Mucosa of stomach (tissue), 1 donor: ENCODE data around the gene KRTCAP2.
"Not testable (repeated sequence)": the region's sequence is repeated elsewhere in the genome, so short reads cannot be mapped to it uniquely, and the experiment has no call there.

Source experiments
- H3K27me3 ChIP-seq: one replicate; pipeline ENCODE4 v1.7.0; 2013; ENCODE audit warnings: mild to moderate bottlenecking, low read length; ENCODE audit not compliant: control insufficient read depth, insufficient read depth
- H3K36me3 ChIP-seq: one replicate; pipeline ENCODE4 v1.7.0; 2013; ENCODE audit warnings: low read length; ENCODE audit not compliant: control insufficient read depth, insufficient read depth
- H3K4me1 ChIP-seq: one replicate; pipeline ENCODE4 v1.7.0; 2013; ENCODE audit warnings: mild to moderate bottlenecking, low read length; ENCODE audit not compliant: control insufficient read depth, insufficient read depth
- H3K4me3 ChIP-seq: one replicate; pipeline ENCODE4 v1.7.0; 2013; ENCODE audit warnings: low read length
- H3K9ac ChIP-seq: one replicate; pipeline ENCODE4 v1.7.0; 2013; ENCODE audit warnings: mild to moderate bottlenecking, low read length, moderate library complexity
- H3K9me3 ChIP-seq: one replicate; pipeline ENCODE4 v1.7.0; 2013; ENCODE audit warnings: mild to moderate bottlenecking, low read length, moderate library complexity; ENCODE audit not compliant: control insufficient read depth
- donor health status: Pancreatic carcinoma.

The KRTCAP2 gene

DNA sequence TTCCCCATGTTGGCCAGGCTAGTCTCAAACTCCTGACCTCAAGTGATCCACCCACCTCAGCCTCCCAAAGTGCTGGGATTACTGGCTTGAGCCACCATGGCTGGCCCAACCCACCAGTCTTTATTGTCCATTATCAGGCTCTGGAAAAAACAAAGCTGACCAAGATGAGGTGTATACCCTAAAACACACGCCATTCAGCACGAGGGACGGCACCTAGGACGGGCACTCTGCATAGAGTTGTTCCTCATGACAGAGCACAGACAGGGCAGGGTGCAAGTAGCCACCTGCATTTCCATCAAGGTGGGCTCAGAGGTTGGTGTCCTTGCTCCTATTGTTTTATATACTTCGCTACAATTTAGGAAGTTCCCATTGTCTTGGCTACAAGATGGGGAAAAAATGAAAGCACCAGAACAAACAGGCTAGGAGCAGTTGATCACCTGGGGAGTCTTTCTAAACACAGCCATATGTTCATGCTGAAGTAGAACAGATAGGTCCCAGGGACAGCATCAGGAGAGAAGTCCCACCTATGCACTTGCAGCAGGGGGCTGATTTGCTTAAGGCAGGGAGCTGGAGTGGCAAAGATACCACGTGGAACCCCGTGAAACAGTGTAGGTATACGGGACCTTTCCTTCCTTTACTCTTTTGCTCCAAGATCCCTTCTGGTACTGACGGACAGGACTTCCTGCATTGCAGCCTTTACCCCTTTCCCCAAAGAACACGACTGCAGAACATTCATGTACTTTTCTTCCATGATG is 4.5 kb downstream of the KRTCAP2 start:
- Histone ChIP-seq H3K9ac (no peak overlapping the region), H3K4me3 (no peak overlapping the region), H3K9me3 (no peaks in the 10 kb centered on the region), H3K36me3 (no peaks in the 10 kb centered on the region), H3K4me1 (peaks cover 19% of the 10 kb centered on the region), H3K27me3 (no peaks in the 10 kb centered on the region)

DNA sequence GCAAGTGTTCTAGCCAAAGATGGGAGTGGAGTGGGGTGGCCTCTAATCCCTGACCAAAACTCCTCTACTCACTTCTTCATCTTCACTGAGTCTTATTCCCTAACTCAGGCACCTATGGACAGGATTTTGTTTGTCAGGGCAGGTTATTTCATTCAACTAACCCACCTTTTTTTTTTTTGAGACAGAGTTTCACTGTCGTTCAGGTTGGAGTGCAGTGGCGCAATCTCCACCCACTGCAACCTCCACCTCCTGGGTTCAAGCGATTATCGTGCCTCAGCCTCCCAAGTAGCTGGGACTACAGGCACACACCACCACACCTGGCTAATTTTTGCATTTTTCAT is 5.0 kb downstream of the KRTCAP2 start:
- not testable (repeated sequence) for H3K9ac ChIP-seq

DNA sequence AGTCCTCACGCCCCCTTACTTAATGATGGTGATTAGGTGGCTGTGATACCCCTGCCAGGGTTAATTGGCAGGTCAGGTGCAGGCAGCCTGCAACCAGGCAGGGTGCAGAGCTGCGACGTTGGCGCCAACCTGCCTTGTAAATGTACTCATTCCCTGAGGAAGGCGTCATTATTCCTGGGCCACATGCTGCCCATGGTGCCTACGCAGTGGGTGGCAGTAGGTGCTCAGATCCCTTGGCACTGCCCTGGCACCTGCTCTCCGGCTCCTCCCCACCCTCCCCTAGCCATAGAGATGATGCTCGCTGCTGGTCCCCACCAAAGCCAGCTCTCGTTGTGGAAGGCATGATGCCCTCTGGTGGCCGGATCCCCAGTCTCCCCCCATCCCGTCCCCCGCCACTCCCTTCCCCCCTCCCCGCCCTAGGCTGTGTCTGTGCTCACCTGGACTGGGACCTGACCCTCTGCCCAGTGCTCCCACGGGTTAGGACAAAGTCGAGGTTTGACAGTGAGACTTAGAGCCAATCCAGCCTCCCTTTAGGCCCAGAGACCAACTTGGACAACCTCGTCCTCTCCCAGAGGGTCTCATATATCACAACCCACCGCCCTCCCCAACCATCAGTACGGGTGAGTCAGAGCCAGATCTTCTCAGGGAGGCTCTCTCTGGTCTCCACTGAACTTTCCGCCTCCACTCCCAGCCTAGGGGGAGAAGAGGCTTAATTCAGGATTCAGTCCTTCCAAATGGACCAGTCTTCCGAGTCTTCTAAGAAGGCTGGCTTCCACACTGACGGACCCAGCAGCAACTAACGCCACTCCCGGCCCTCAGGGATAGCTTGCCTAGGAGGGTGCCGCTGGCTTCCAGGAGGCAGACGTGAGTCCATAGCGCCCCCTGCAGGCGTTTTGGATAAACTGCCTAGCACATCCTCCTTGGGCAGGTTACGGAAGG is 5.7 kb downstream of the KRTCAP2 start:
- no peak overlapping the region for H3K4me3 ChIP-seq
- H3K4me1 ChIP-seq = peaks cover 12% of the 10 kb centered on the region
- no peak overlapping the region for H3K9ac ChIP-seq
- H3K27me3 ChIP-seq = no peaks in the 10 kb centered on the region
- H3K9me3 ChIP-seq = no peaks in the 10 kb centered on the region
- no peaks in the 10 kb centered on the region for H3K36me3 ChIP-seq

More for the DNA sequence above, 5.0 kb downstream of the KRTCAP2 start:
- not testable (repeated sequence) for H3K9me3 ChIP-seq, H3K36me3 ChIP-seq, H3K4me3 ChIP-seq, H3K27me3 ChIP-seq
- H3K4me1 ChIP-seq = peaks cover 14% of the 10 kb centered on the region

DNA sequence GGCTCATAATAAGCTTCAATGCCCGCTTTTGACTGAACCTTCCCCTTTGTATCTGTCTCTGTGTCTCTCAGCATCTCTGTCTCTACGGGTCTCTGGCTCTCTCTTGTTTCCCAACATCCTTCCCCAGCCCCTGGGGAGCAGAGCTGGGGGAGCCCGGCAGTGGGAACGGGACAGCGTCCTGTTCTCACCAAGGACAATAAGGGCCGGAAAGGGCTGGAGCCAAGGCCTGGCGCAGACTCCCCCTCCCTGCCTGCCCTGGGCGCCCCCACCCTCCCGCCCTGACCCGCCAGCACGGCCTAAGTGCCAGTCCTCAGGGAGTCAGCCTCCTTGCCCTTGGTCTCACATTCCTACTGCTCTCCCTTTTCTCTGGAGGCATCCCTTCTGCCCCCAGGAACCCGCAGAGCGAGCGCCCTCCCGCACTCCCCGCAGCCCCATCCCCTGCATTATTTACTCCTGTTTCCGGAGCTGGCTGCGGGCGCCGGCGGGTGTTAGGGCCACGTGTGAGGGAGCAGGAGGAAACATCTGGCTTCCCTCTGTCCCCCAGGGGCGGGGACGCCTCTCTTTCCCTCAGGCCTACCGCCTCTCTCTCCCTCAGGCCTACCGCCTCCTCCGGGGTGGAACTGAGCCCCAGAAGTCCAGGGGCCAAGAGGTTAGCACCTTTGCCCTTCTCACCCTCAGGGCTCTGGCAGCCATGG is 6.5 kb downstream of the KRTCAP2 start:
- H3K9me3 ChIP-seq = no peaks in the 10 kb centered on the region
- no peak overlapping the region for H3K4me3 ChIP-seq
- no peak overlapping the region for H3K9ac ChIP-seq
- H3K4me1 ChIP-seq = peaks cover 8% of the 10 kb centered on the region
- H3K27me3 ChIP-seq = no peaks in the 10 kb centered on the region
- no peaks in the 10 kb centered on the region for H3K36me3 ChIP-seq

DNA sequence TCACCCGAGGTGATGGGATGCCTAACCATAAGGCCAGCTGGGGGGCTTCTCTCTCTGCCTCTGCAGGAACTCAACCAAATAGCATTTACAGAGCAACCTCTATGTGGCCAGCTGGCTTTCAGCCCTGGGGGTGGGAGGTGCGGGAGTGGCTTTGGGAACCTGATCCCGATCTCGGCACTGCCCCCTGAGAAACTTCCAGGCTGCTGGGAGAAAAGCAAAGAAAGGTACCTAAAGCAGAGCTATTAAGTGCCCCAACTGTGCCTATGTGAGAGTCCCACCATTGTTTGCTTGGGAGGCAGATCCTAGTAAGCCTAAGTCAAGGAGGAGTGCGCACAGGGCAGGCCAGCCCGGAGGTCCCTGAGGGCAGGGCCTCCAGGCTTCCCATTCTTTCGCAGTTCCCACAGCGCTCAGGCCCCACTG is 7.0 kb downstream of the KRTCAP2 start:
- H3K4me3 ChIP-seq = no peak overlapping the region
- no peaks in the 10 kb centered on the region for H3K27me3 ChIP-seq
- H3K36me3 ChIP-seq = no peaks in the 10 kb centered on the region
- no peak overlapping the region for H3K9ac ChIP-seq
- peaks cover 8% of the 10 kb centered on the region for H3K4me1 ChIP-seq
- H3K9me3 ChIP-seq = no peaks in the 10 kb centered on the region

DNA sequence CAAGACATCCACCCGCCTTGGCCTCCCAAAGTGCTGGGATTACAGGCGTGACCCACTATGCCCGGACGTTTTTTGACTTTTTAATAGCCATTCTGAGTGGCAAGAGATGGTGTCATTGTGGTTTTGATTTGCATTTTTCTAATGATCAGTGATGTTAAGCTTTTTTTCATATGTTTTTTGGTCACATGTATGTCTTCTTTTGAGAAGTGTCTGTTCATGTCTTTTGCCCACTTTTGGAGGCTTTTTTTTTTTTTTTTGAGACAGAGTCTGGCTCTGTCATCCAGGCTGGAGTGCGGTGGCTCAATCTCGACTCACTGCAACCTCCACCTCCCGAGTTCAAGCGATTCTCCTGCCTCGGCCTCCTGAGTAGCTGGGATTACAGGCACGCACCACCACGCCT is 8.5 kb downstream of the KRTCAP2 start:
- H3K4me3 ChIP-seq, H3K27me3 ChIP-seq, H3K36me3 ChIP-seq, H3K9me3 ChIP-seq, H3K4me1 ChIP-seq, H3K9ac ChIP-seq: not testable (repeated sequence)

DNA sequence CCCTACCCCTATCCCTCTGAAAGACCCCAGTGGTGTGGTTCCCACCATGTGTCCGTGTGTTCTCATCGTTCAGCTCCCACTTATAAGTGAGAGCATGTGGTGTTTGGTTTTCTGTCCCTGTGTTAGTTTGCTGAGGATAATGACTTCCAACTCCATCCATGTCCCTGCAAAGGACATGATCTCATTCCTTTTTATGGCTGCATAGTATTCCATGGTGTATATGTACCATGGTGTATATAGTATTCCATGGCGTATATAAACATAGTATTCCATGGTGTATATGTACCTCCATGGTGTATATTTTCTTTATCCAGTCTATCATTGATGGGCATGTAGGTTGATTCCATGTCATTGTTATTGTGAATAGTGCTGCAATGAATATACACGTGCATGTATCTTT is 9.3 kb downstream of the KRTCAP2 start:
- H3K36me3 ChIP-seq, H3K4me1 ChIP-seq, H3K27me3 ChIP-seq, H3K9me3 ChIP-seq, H3K9ac ChIP-seq, H3K4me3 ChIP-seq: not testable (repeated sequence)

DNA sequence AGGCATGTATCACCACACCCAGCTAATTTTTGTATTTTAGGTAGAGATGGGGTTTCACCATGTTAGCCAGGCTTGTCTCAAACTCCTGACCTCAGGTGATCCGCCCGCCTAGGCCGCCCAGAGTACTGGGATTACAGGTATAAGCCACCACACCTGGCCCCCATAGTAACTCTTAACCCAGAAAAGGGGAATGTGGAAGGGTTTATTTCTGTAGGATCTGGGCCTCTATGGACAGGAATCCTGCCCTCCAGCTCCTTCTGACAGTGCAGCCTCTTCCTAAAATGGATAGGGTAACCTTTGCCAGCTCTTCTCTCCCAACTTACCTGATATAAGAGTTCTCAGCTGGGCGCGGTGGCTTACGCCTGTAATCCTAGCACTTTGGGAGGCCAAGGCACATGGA is 10.5 kb downstream of the KRTCAP2 start:
- H3K36me3 ChIP-seq, H3K9ac ChIP-seq, H3K4me1 ChIP-seq, H3K27me3 ChIP-seq, H3K9me3 ChIP-seq, H3K4me3 ChIP-seq: not testable (repeated sequence)

DNA sequence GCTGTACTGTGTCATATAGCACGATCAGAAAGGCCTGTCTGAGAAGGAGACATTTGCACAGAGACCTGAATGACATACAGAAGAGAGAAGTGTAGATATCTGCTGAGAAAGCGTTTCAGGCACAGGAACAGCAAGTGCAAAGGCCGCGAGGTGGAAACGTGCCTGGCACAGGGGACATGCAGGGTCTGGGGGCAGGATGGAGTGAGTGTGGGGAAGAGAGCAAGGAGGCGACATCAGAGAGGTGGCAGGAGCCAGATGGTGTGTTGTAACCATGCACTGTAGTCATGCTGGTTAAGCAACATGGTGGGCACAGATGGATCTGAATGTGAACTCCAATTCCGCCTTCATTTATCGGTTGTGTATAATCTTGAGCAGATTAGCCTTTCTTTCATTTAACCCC is 13.0 kb downstream of the KRTCAP2 start:
- no peak overlapping the region for H3K4me3 ChIP-seq
- no peak overlapping the region for H3K9ac ChIP-seq
- no peaks in the 10 kb centered on the region for H3K9me3 ChIP-seq
- no peaks in the 10 kb centered on the region for H3K4me1 ChIP-seq
- no peaks in the 10 kb centered on the region for H3K27me3 ChIP-seq
- H3K36me3 ChIP-seq = no peaks in the 10 kb centered on the region

DNA sequence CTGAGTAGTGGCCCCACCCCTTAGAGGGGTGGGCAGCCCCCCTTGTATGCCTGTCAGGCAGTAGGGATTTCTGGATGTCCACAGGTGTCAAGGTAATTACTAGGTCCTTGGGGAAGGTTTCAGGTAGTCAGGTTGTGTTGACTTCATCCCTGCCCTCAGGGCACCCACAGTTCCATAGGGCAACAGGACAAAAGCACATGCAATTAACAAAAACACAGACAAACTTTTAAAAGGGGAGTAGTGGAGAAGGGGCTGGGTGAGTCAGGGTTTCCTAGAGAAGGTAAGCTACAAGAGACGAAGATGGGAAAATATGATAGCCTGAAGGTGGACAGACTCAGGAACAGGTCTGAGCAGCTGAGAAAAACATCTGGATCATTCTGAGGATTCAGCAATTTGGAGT is 14.1 kb downstream of the KRTCAP2 start:
- Histone ChIP-seq H3K4me3 (no peak overlapping the region), H3K9me3 (no peaks in the 10 kb centered on the region), H3K36me3 (no peaks in the 10 kb centered on the region), H3K4me1 (no peaks in the 10 kb centered on the region), H3K27me3 (no peaks in the 10 kb centered on the region), H3K9ac (no peak overlapping the region)

DNA sequence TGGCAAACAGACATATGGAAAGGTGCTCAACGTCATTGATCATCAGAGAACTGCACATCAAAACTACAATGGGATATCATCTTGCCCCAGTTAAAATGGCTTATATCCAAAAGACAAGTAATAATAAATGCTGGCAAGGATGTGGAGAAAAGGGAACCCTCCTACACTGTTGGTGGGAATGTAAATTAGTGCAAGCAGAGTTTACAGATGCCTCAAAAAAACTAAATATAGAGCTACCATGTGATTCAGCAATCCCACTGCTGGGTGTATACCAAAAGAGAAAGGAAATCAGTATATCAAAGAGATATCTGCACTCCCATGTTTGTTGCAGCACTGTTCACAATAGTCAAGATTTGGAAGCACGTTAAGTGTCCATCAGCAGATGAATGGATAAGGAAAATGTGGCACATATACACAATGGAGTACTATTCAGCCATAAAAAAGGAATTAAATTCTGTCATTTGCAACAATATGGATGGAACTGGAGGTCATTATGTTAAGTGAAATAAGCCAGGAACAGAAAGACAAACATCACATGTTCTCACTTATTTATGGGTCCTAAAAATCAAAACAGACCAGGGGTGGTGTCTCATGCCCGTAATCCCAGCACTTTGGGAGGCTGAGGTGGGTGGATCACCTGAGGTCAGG is 17.0 kb downstream of the KRTCAP2 start:
- H3K36me3 ChIP-seq = not testable (repeated sequence)

DNA sequence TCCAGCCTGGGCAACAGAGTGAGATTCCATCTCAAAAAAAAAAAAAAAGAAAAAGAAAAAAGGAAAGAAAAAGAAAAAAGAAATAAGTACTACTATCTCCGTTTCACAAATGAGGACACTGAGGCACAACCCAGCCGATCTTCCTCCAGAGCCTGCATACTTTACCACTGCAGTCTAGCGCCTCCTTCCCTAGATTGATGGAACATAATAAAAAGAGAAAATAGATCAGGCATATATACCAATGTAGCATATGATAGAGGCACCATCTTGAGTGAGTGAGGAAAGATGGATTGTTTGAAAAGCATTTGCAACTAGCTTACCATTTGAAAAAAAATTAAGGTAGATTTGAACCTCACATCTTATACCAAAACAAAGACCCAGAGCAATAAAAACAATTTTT is 27.6 kb downstream of the KRTCAP2 start:
- Histone ChIP-seq H3K27me3 (peaks cover 5% of the 10 kb centered on the region), H3K36me3 (no peaks in the 10 kb centered on the region), H3K9ac (no peak overlapping the region), H3K9me3 (no peaks in the 10 kb centered on the region), H3K4me1 (peaks cover 3% of the 10 kb centered on the region), H3K4me3 (no peak overlapping the region)

More for the DNA sequence above, 17.0 kb downstream of the KRTCAP2 start:
- H3K4me3 ChIP-seq, H3K9me3 ChIP-seq, H3K9ac ChIP-seq, H3K4me1 ChIP-seq, H3K27me3 ChIP-seq: not testable (repeated sequence)
